IMR-90 (cell line): ENCODE measurements around the gene PTPRG. TPM values are rescaled to one million over a fixed set of nuclear protein-coding genes. Genes with fewer than 3 reads are reported as not detected.

Experiments
- ATAC-seq: fragments of 200-7000 bp; cut with Tn5 transposase; 2 replicates; pipeline ENCODE4 v1.9.1; 2020; ENCODE audit warnings: low read depth, mild to moderate bottlenecking, moderate library complexity
- BruUV-seq: library from RNA; stranded (reverse); fragments of 400-500 nt; replicated peaks from 2 replicates; lab custom pipeline; 2021; lab: Mats Ljungman, UMichigan
- CTCF ChIA-PET: fragments of 300-600 bp; formaldehyde crosslinking; extraction: SDS; loops from one replicate; lab custom pipeline; 2021; ENCODE audit warnings: antibody characterized with exemption; lab: Yijun Ruan, JAX
- POLR2A ChIA-PET: fragments of 300-600 bp; sonication (Branson Sonifier 250); formaldehyde crosslinking; loops from one replicate; lab custom pipeline; 2022; ENCODE audit warnings: antibody characterized with exemption; ENCODE audit not compliant: unreplicated experiment; lab: Charles Lee
- DNase-seq: peaks from one replicate; pipeline ENCODE4 v3.0.0; 2013
- H2AFZ ChIP-seq: replicated peaks from 2 replicates; pipeline ENCODE3; 2013; ENCODE audit warnings: low read length, mild to moderate bottlenecking; ENCODE audit not compliant: poor library complexity
- H2AK5ac ChIP-seq: 2 replicates; pipeline ENCODE4 v1.6.1; 2013; ENCODE audit warnings: low read depth, low read length, inconsistent platforms
- H2AK9ac ChIP-seq: replicated peaks from 2 replicates; pipeline ENCODE3; 2013; ENCODE audit warnings: mild to moderate bottlenecking, low read depth, low read length, moderate library complexity; ENCODE audit not compliant: poor library complexity
- H2BK120ac ChIP-seq: 2 replicates; pipeline ENCODE4 v1.6.1; 2013; ENCODE audit warnings: low read depth, low read length, inconsistent platforms
- H2BK15ac ChIP-seq: 3 replicates; pipeline ENCODE4 v1.6.1; 2013; ENCODE audit warnings: low read depth, low read length, inconsistent platforms
- H2BK20ac ChIP-seq: 2 replicates; pipeline ENCODE4 v1.6.1; 2013; ENCODE audit warnings: low read depth, mild to moderate bottlenecking, inconsistent platforms, low read length, moderate library complexity
- H2BK5ac ChIP-seq: 2 replicates; pipeline ENCODE4 v1.6.1; 2013; ENCODE audit warnings: mild to moderate bottlenecking, low read depth, low read length, inconsistent platforms; ENCODE audit not compliant: poor library complexity, severe bottlenecking
- H3K14ac ChIP-seq: replicated peaks from 2 replicates; pipeline ENCODE4 v1.6.1; 2013; ENCODE audit warnings: low read depth, low read length, inconsistent platforms
- H3K18ac ChIP-seq: 2 replicates; pipeline ENCODE4 v1.6.1; 2013; ENCODE audit warnings: low read depth, low read length, control low read depth
- H3K23ac ChIP-seq: 2 replicates; pipeline ENCODE4 v1.6.1; 2013; ENCODE audit warnings: low read depth, low read length, inconsistent platforms
- H3K27ac ChIP-seq: 2 replicates; pipeline ENCODE4 v1.5.1; 2013; ENCODE audit warnings: mild to moderate bottlenecking, control low read depth, low read length; ENCODE audit not compliant: insufficient read depth
- H3K27me3 ChIP-seq: 2 replicates; pipeline ENCODE4 v1.6.1; 2013; ENCODE audit warnings: low read length; ENCODE audit not compliant: control insufficient read depth, insufficient read depth
- H3K36me3 ChIP-seq: 2 replicates; pipeline ENCODE4 v1.6.1; 2013; ENCODE audit warnings: low read length, mixed read lengths; ENCODE audit not compliant: control insufficient read depth, insufficient read depth
- H3K4ac ChIP-seq: 2 replicates; pipeline ENCODE4 v1.6.1; 2013; ENCODE audit warnings: low read depth, low read length, inconsistent platforms
- H3K4me1 ChIP-seq: 2 replicates; pipeline ENCODE4 v1.6.1; 2013; ENCODE audit warnings: low read length, mixed read lengths; ENCODE audit not compliant: control insufficient read depth, insufficient read depth
- H3K4me2 ChIP-seq: 2 replicates; pipeline ENCODE4 v1.6.1; 2013; ENCODE audit warnings: low read depth, mild to moderate bottlenecking, control low read depth, low read length, moderate library complexity
- H3K4me3 ChIP-seq: 2 replicates; pipeline ENCODE4 v1.5.1; 2013; ENCODE audit warnings: low read depth, mild to moderate bottlenecking, control low read depth, low read length, moderate library complexity; ENCODE audit not compliant: insufficient read depth
- H3K56ac ChIP-seq: 2 replicates; pipeline ENCODE4 v1.6.1; 2013; ENCODE audit warnings: low read length, inconsistent platforms; ENCODE audit not compliant: insufficient read depth; ENCODE audit errors: extremely low read depth
- H3K79me1 ChIP-seq, 2 experiments: 2 replicates each; pipeline ENCODE4 v1.6.1; 2013; ENCODE audit warnings: low read length in 2 of 2, inconsistent platforms in 1 of 2, low read depth in 1 of 2
- H3K9ac ChIP-seq: 2 replicates; pipeline ENCODE4 v1.6.1; 2013; ENCODE audit warnings: low read depth, low read length, control low read depth
- H3K9me1 ChIP-seq: 2 replicates; pipeline ENCODE4 v1.6.1; 2013; ENCODE audit warnings: low read length, inconsistent platforms; ENCODE audit not compliant: insufficient read depth
- H3K9me3 ChIP-seq: 2 replicates; pipeline ENCODE4 v1.6.1; 2013; ENCODE audit warnings: low read length; ENCODE audit not compliant: control insufficient read depth, insufficient read depth
- H4K20me1 ChIP-seq: 2 replicates; pipeline ENCODE4 v1.6.1; 2013; ENCODE audit warnings: low read length, inconsistent platforms; ENCODE audit not compliant: insufficient read depth
- H4K5ac ChIP-seq: 2 replicates; pipeline ENCODE4 v1.6.1; 2013; ENCODE audit warnings: mild to moderate bottlenecking, low read depth, low read length, control low read depth
- H4K8ac ChIP-seq, 2 experiments: 2 replicates each; pipeline ENCODE4 v1.6.1; 2013; ENCODE audit warnings: low read depth in 2 of 2, low read length in 2 of 2, control low read depth in 1 of 2, inconsistent platforms in 1 of 2
- H4K91ac ChIP-seq: 2 replicates; pipeline ENCODE4 v1.6.1; 2013; ENCODE audit warnings: low read depth, low read length, inconsistent platforms; ENCODE audit not compliant: insufficient read depth
- BHLHE40 ChIP-seq: fragments of 150-350 bp; IDR thresholded peaks from 2 replicates; pipeline ENCODE4 v1.6.1; 2016; ENCODE audit warnings: mild to moderate bottlenecking, low read depth, low read length
- CEBPB ChIP-seq: IDR thresholded peaks from 2 replicates; pipeline ENCODE4 v1.6.1; 2012; ENCODE audit warnings: low read depth, low read length, improper control_type of control experiment
- CHD1 ChIP-seq: IDR thresholded peaks from 2 replicates; pipeline ENCODE4 v1.6.1; 2012; ENCODE audit warnings: low read depth, low read length, improper control_type of control experiment
- FOS ChIP-seq: fragments of 150-350 bp; IDR thresholded peaks from 2 replicates; pipeline ENCODE4 v1.6.1; 2016; ENCODE audit warnings: low read depth, low read length
- MAFK ChIP-seq: IDR thresholded peaks from 2 replicates; pipeline ENCODE4 v1.6.1; 2012; ENCODE audit warnings: low read depth, low read length, improper control_type of control experiment
- MAZ ChIP-seq: IDR thresholded peaks from 2 replicates; pipeline ENCODE4 v1.6.1; 2012; ENCODE audit warnings: low read depth, mild to moderate bottlenecking, low read length, improper control_type of control experiment, moderate library complexity, borderline replicate concordance
- MXI1 ChIP-seq: IDR thresholded peaks from 2 replicates; pipeline ENCODE4 v1.6.1; 2012; ENCODE audit warnings: low read depth, mild to moderate bottlenecking, low read length, moderate library complexity, borderline replicate concordance
- NFE2L2 ChIP-seq: fragments of 150-350 bp; IDR thresholded peaks from 2 replicates; pipeline ENCODE4 v1.6.1; 2016; ENCODE audit warnings: low read depth, mild to moderate bottlenecking, low read length
- POLR2A ChIP-seq: IDR thresholded peaks from 2 replicates; pipeline ENCODE4 v1.6.1; 2012; ENCODE audit warnings: mild to moderate bottlenecking, low read depth, low read length
- RAD21 ChIP-seq: IDR thresholded peaks from 2 replicates; pipeline ENCODE4 v1.6.1; 2012; ENCODE audit warnings: low read length, improper control_type of control experiment
- RCOR1 ChIP-seq: IDR thresholded peaks from 2 replicates; pipeline ENCODE4 v1.6.1; 2012; ENCODE audit warnings: mild to moderate bottlenecking, low read length, improper control_type of control experiment; ENCODE audit not compliant: insufficient replicate concordance
- RFX5 ChIP-seq: IDR thresholded peaks from 2 replicates; pipeline ENCODE4 v1.8.0; 2012; ENCODE audit warnings: low read depth, mild to moderate bottlenecking, low read length, moderate library complexity
- SMC3 ChIP-seq: fragments of 150-350 bp; IDR thresholded peaks from 2 replicates; pipeline ENCODE4 v1.6.1; 2016; ENCODE audit warnings: low read depth, mild to moderate bottlenecking, antibody characterized with exemption, low read length, moderate library complexity
- WGBS, 2 experiments: methylation state at CpG; one replicate each; pipeline versions ENCODE4 v1.1.5 to v1.1.7; 2013; ENCODE audit warnings: missing lambda C conversion rate in 2 of 2; ENCODE audit not compliant: insufficient read length in 1 of 2; ENCODE audit errors: extremely low coverage in 2 of 2; 5-methylcytosine and 5-hydroxymethylcytosine counted together
- dilution Hi-C: fragments of 300-500 bp; cut with HindIII; formaldehyde crosslinking; loops from one replicate; pipeline ENCODE4 v1.14.3; 2018; ENCODE audit warnings: low sequenced_read_pairs; ENCODE audit not compliant: unreplicated experiment
- in situ Hi-C: fragments of 300-500 bp; cut with MboI; formaldehyde crosslinking; loops from 3 replicates; pipeline ENCODE4 v1.14.3; 2019; ENCODE audit warnings: low sequenced_read_pairs, inconsistent platforms, mixed read lengths
- intact Hi-C: fragments of 100-400 bp; cut with micrococcal nuclease; formaldehyde crosslinking; loops from 2 replicates; pipeline ENCODE4 v1.10.0; 2022
- polyA plus RNA-seq, 3 experiments: library from polyadenylated mRNA; depleted of rRNA; stranded (reverse); fragments of >200 nt; gene quantifications; 2 replicates each; pipeline ENCODE4 v1.2.3, GENCODE V29; 2012; ENCODE audit warnings: low replicate concordance in 1 of 3
- total RNA-seq: library from RNA; depleted of rRNA; stranded (reverse); fragments of >200 nt; gene quantifications from 2 replicates; pipeline ENCODE4 v1.2.3, GENCODE V29; 2012
- TF ChIP-seq, protein P1 (sequence below): conservative IDR thresholded peaks from 2 replicates; pipeline ENCODE4 v1.5.1; 2012; ENCODE audit warnings: mild to moderate bottlenecking, low read depth, low read length, improper control_type of control experiment
- TF ChIP-seq, protein P2 (sequence below): fragments of 150-350 bp; IDR thresholded peaks from 2 replicates; pipeline ENCODE4 v1.6.1; 2016; ENCODE audit warnings: low read depth, mild to moderate bottlenecking, low read length, moderate library complexity, borderline replicate concordance
- TF ChIP-seq, protein P3 (sequence below): fragments of 150-350 bp; IDR thresholded peaks from 2 replicates; pipeline ENCODE4 v1.6.1; 2017; ENCODE audit warnings: mild to moderate bottlenecking, antibody characterized with exemption, low read length, low read depth

Gene PTPRG
- total and polyA plus RNA-seq, 2 of the 4 experiments (the other 2 are of a cell fraction), result 7.7 to 31.0 TPM

DNA sequence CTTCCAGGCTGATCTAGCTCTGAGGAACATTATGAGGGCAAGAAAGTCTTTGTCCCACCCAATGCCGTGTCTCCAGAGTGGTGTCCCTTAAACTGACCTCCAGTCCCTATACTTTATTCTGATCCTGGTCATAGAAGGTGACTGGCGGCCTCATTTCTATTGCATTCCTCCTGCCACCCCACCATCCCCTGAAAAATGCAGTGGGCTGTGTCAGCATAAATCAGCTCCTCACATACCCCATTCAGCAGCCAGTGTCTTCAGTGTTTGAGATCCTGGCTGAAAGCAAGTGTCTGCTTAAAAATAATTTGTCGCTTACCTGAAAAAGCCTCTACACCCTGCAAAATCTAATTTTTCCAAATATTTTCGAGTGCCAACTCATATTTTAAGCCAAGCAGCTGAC lies 465.9 kb downstream of the PTPRG start:
- no peak overlapping the region for H3K18ac ChIP-seq
- no peak overlapping the region for H3K4me2 ChIP-seq
- POLR2A ChIA-PET, result no interaction called here
- H2BK120ac ChIP-seq, result no peak overlapping the region
- no peaks in the 10 kb centered on the region; the same call in 1 of the 2 replicates for H3K9me1 ChIP-seq
- no peak overlapping the region for H3K4me3 ChIP-seq
- no peak overlapping the region for H2AK5ac ChIP-seq
- DNase-seq (no peak), ATAC-seq (no peak)
- no peak overlapping the region for H3K27ac ChIP-seq
- H4K8ac ChIP-seq, result no peak overlapping the region
- no peak overlapping the region for H3K14ac ChIP-seq
- peaks cover 10 to 12% of the 10 kb centered on the region in 2 experiments; a peak in 3 of 4 replicates for H3K79me1 ChIP-seq
- CTCF ChIA-PET, result interaction anchor here (0.6 kb wide), 1 partner anchor 9 kb away, joined by 4 read pairs; no protein-coding TSS in a partner anchor
- H2BK20ac ChIP-seq, result no peak overlapping the region
- no peak overlapping the region for H2BK5ac ChIP-seq
- no peaks in the 10 kb centered on the region for H3K36me3 ChIP-seq
- H3K4ac ChIP-seq, result no peak overlapping the region
- no peaks in the 10 kb centered on the region; the same call in 1 of the 2 replicates for H3K4me1 ChIP-seq
- dilution Hi-C loops, result no loop called here
- H2AK9ac ChIP-seq, result no peak overlapping the region
- no peaks in the 10 kb centered on the region for H3K9me3 ChIP-seq
- H2AFZ ChIP-seq, result no peak overlapping the region
- no peak overlapping the region for H3K56ac ChIP-seq
- 80% methylated on average over 1 of the region's 4 CpGs; no CpG with 5 or more reads in 1 of the 2 experiments for WGBS, 2 experiments
- no peak overlapping the region for H3K23ac ChIP-seq
- no peak overlapping the region for H3K9ac ChIP-seq
- intact Hi-C loops, result no loop called here
- H4K20me1 ChIP-seq, result 0 out of 2 replicates have a peak, but pooled peaks cover 3% of the 10 kb centered on the region
- no peak overlapping the region for H2BK15ac ChIP-seq
- H4K5ac ChIP-seq, result no peak overlapping the region
- no TSS peak for BruUV-seq
- TF ChIP-seq, protein P1, sequence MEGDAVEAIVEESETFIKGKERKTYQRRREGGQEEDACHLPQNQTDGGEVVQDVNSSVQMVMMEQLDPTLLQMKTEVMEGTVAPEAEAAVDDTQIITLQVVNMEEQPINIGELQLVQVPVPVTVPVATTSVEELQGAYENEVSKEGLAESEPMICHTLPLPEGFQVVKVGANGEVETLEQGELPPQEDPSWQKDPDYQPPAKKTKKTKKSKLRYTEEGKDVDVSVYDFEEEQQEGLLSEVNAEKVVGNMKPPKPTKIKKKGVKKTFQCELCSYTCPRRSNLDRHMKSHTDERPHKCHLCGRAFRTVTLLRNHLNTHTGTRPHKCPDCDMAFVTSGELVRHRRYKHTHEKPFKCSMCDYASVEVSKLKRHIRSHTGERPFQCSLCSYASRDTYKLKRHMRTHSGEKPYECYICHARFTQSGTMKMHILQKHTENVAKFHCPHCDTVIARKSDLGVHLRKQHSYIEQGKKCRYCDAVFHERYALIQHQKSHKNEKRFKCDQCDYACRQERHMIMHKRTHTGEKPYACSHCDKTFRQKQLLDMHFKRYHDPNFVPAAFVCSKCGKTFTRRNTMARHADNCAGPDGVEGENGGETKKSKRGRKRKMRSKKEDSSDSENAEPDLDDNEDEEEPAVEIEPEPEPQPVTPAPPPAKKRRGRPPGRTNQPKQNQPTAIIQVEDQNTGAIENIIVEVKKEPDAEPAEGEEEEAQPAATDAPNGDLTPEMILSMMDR, result no peak
- TF ChIP-seq MAZ (no peak), FOS (no peak), CEBPB (no peak), CHD1 (no peak), BHLHE40 (no peak), NFE2L2 (no peak), MAFK (no peak), RCOR1 (no peak), SMC3 (no peak), RAD21 (no peak), MXI1 (no peak), POLR2A (no peak), RFX5 (no peak)
- TF ChIP-seq, protein P2, sequence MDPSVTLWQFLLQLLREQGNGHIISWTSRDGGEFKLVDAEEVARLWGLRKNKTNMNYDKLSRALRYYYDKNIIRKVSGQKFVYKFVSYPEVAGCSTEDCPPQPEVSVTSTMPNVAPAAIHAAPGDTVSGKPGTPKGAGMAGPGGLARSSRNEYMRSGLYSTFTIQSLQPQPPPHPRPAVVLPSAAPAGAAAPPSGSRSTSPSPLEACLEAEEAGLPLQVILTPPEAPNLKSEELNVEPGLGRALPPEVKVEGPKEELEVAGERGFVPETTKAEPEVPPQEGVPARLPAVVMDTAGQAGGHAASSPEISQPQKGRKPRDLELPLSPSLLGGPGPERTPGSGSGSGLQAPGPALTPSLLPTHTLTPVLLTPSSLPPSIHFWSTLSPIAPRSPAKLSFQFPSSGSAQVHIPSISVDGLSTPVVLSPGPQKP, result no peak
- TF ChIP-seq, protein P3, sequence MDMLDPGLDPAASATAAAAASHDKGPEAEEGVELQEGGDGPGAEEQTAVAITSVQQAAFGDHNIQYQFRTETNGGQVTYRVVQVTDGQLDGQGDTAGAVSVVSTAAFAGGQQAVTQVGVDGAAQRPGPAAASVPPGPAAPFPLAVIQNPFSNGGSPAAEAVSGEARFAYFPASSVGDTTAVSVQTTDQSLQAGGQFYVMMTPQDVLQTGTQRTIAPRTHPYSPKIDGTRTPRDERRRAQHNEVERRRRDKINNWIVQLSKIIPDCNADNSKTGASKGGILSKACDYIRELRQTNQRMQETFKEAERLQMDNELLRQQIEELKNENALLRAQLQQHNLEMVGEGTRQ, result no peak
- H4K91ac ChIP-seq, result no peak overlapping the region
- in situ Hi-C loops, result no loop called here
- no peaks in the 10 kb centered on the region for H3K27me3 ChIP-seq
